K562 (cell line): ENCODE measurements around the gene AP1M2. TPM values are rescaled to one million over a fixed set of nuclear protein-coding genes. Genes with fewer than 3 reads are reported as not detected.

Experiments used
- ASH1L ChIP-seq: fragments of 450-650 bp; IDR thresholded peaks from 2 replicates; pipeline ENCODE4 v1.6.1; 2018; ENCODE audit warnings: borderline replicate concordance, mild to moderate bottlenecking, low read depth; ENCODE audit not compliant: partially characterized antibody
- CEBPB ChIP-seq: fragments of 450-650 bp; IDR thresholded peaks from 2 replicates; pipeline ENCODE4 v1.6.1; 2016; ENCODE audit warnings: missing genetic modification characterization, missing compliant biosample characterization
- CREM ChIP-seq: IDR thresholded peaks from 2 replicates; pipeline ENCODE4 v1.6.1; 2014; ENCODE audit warnings: antibody characterized with exemption, low read depth
- EHMT2 ChIP-seq: fragments of 450-650 bp; IDR thresholded peaks from 2 replicates; pipeline ENCODE4 v1.6.1; 2018; ENCODE audit warnings: antibody characterized with exemption
- ELK1 ChIP-seq: sonication (generic); formaldehyde crosslinking; IDR thresholded peaks from 2 replicates; pipeline ENCODE4 v1.8.1; 2022; ENCODE audit warnings: missing genetic modification reagents
- GTF2E2 ChIP-seq: fragments of 200-800 bp; sonication (Bioruptor generic); IDR thresholded peaks from 2 replicates; pipeline ENCODE4 v1.6.1; 2016; ENCODE audit warnings: missing genetic modification characterization, missing compliant biosample characterization
- HDAC6 ChIP-seq: IDR thresholded peaks from 2 replicates; pipeline ENCODE4 v1.6.1; 2012; ENCODE audit warnings: low read depth, mild to moderate bottlenecking, control low read depth, inconsistent platforms, low read length, moderate library complexity
- HEY1 ChIP-seq: fragments of 250-450 bp; sonication (Bioruptor Pico); IDR thresholded peaks from 2 replicates; pipeline ENCODE4 v1.5.0; 2020; ENCODE audit warnings: mild to moderate bottlenecking, moderate library complexity, borderline replicate concordance
- MEF2D ChIP-seq: conservative IDR thresholded peaks from 2 replicates; pipeline ENCODE4 v1.6.1; 2016; ENCODE audit warnings: low read depth, missing genetic modification characterization, missing compliant biosample characterization
- MLX ChIP-seq, 2 experiments: fragments of 450-650 bp in 1 of 2; sonication (generic) in 1 of 2; formaldehyde crosslinking; conservative IDR thresholded peaks; 2 replicates each; pipeline versions ENCODE4 v1.4.0 to v1.8.1; 2020 to 2022; ENCODE audit warnings: mild to moderate bottlenecking in 1 of 2, missing genetic modification reagents in 1 of 2
- MTA2 ChIP-seq: fragments of 450-650 bp; IDR thresholded peaks from 2 replicates; pipeline ENCODE4 v1.6.1; 2016; ENCODE audit warnings: low read depth
- MYBL2 ChIP-seq, 2 experiments: fragments of 450-650 bp in 1 of 2; sonication (generic) in 1 of 2; formaldehyde crosslinking in 1 of 2; IDR thresholded peaks; 2 replicates each; pipeline versions ENCODE4 v1.6.1 to v1.8.1; 2017 to 2022; ENCODE audit warnings: borderline replicate concordance in 1 of 2, inconsistent platforms in 1 of 2, low read depth in 1 of 2, mild to moderate bottlenecking in 1 of 2, missing genetic modification reagents in 1 of 2, moderate library complexity in 1 of 2
- PCBP1 ChIP-seq: fragments of 200-400 bp; formaldehyde crosslinking; IDR thresholded peaks from 2 replicates; pipeline ENCODE4 v1.6.1; 2018; ENCODE audit warnings: mild to moderate bottlenecking, low read depth, low read length; ENCODE audit not compliant: poor library complexity, severe bottlenecking
- PRMT5 ChIP-seq: sonication (generic); formaldehyde crosslinking; IDR thresholded peaks from 2 replicates; pipeline ENCODE4 v1.5.0; 2020; ENCODE audit warnings: missing genetic modification reagents
- SRSF1 ChIP-seq: fragments of 200-400 bp; formaldehyde crosslinking; IDR thresholded peaks from 2 replicates; pipeline ENCODE4 v1.6.1; 2017; ENCODE audit warnings: mild to moderate bottlenecking, low read depth, low read length, moderate library complexity
- SRSF9 ChIP-seq: fragments of 200-400 bp; formaldehyde crosslinking; IDR thresholded peaks from 2 replicates; pipeline ENCODE4 v1.6.1; 2017; ENCODE audit warnings: low read depth, low read length, borderline replicate concordance
- ZNF507 ChIP-seq: conservative IDR thresholded peaks from 2 replicates; pipeline ENCODE4 v1.6.1; 2017; ENCODE audit warnings: missing genetic modification characterization, missing compliant biosample characterization
- ZNF512 ChIP-seq: IDR thresholded peaks from 2 replicates; pipeline ENCODE4 v1.6.1; 2016; ENCODE audit warnings: missing genetic modification characterization, missing compliant biosample characterization
- ZNF639 ChIP-seq, 2 experiments: fragments of 200-800 bp in 1 of 2; sonication (Bioruptor generic) in 1 of 2; sonication (generic) in 1 of 2; formaldehyde crosslinking in 1 of 2; IDR thresholded peaks in 1 of 2; conservative IDR thresholded peaks in 1 of 2; 2 replicates each; pipeline versions ENCODE4 v1.5.0 to v1.6.1; 2016 to 2020; ENCODE audit warnings: missing compliant biosample characterization in 1 of 2, missing genetic modification characterization in 1 of 2, missing genetic modification reagents in 1 of 2
- ZNF740 ChIP-seq, 3 experiments: fragments of 200-800 bp in 1 of 3; sonication (Bioruptor generic) in 1 of 3; sonication (generic) in 1 of 3; formaldehyde crosslinking in 1 of 3; IDR thresholded peaks; 2 replicates each; pipeline versions ENCODE4 v1.6.1 to v1.8.0; 2016 to 2022; ENCODE audit warnings: mild to moderate bottlenecking in 2 of 3, missing compliant biosample characterization in 2 of 3, missing genetic modification characterization in 2 of 3, missing genetic modification reagents in 1 of 3
- polyA plus RNA-seq, 8 experiments: library from polyadenylated mRNA; depleted of rRNA in 4 of 8; stranded (reverse) in 5 of 8; unstranded in 3 of 8; fragments of >200 nt; fragmentation: Nextera tagmentation in 2 of 8; fragmentation: Illumina TruSeq in 1 of 8; extraction: Ambion mirVana in 2 of 8; extraction: Trizol in 1 of 8; gene quantifications; 2 replicates each; pipeline versions ENCODE4 v1.2.1 to v1.2.3, GENCODE V29; 2011 to 2014; ENCODE audit warnings: inconsistent platforms in 1 of 8, missing spikeins in 1 of 8
- total RNA-seq, 7 experiments: library from RNA; depleted of rRNA in 6 of 7; stranded (reverse); fragments of >200 nt in 6 of 7; fragmentation: Illumina TruSeq in 2 of 7; extraction: Trizol in 2 of 7; gene quantifications; 2 replicates each; pipeline versions ENCODE4 v1.2.1 to v1.2.3, GENCODE V29; 2011 to 2021; ENCODE audit warnings: low replicate concordance in 1 of 7

The AP1M2 gene
- total and polyA plus RNA-seq, 9 of the 15 experiments (the other 6 are each of a cell fraction or from before 2014, with no cell fraction given) = 0.33 to 1.4 (median 0.89) TPM; not detected in 1

GRCh38 chr19:10568826-10569651, 18.1 kb downstream of the AP1M2 start, which contains the start of gene CDKN2D (continued):
- TF ChIP-seq CREM = peak; percentile 93
- TF ChIP-seq PRMT5 (CRISPR knock-in tag) = no peak
- no peak for TF ChIP-seq HDAC6
- peak; percentile 20 for TF ChIP-seq PCBP1
- TF ChIP-seq MYBL2 (IDR thresholded peaks at IDR 0.05; ENCODE audit: low read depth) = peak; percentile 99
- peak; percentile 87; the same call in 1 of the 2 replicates for TF ChIP-seq MYBL2 (CRISPR knock-in tag; IDR thresholded peaks at IDR 0.05; ENCODE audit: borderline replicate concordance)
- no peak for TF ChIP-seq HEY1 (CRISPR knock-in tag)
- TF ChIP-seq SRSF1 = no peak
- no peak for TF ChIP-seq EHMT2
- no peak for TF ChIP-seq ELK1 (CRISPR knock-in tag)
- TF ChIP-seq ZNF512 (tag) = no peak
- no peak for TF ChIP-seq SRSF9
- TF ChIP-seq GTF2E2 (tag) = peak; percentile 79; the same call in 1 of the 2 replicates
- TF ChIP-seq ZNF639 (CRISPR knock-in tag; conservative IDR thresholded peaks at IDR 0.05 in 1 of 2, IDR thresholded peaks at IDR 0.05 in 1 of 2) = peak in 1 of 2 experiments; percentile 64; a peak in 2 of 4 replicates
- no peak for TF ChIP-seq ZNF740 (CRISPR knock-in tag; IDR thresholded peaks at IDR 0.05)
- TF ChIP-seq ZNF740 (tag; IDR thresholded peaks at IDR 0.05) = no peak; a peak in 1 of 4 replicates
- no peak for TF ChIP-seq MLX (CRISPR knock-in tag; conservative IDR thresholded peaks at IDR 0.05)
- TF ChIP-seq CEBPB = peak; percentile 58
- TF ChIP-seq ASH1L = peak; percentile 70
- TF ChIP-seq ZNF507 (tag) = no peak
- TF ChIP-seq MEF2D = no peak
- no peak for TF ChIP-seq MTA2
